ENCODE data around the gene LLGL2.

Gene LLGL2

GRCh38 chr17:75530837-75531720, 5.6 kb downstream of the LLGL2 start:
- DNase-seq (ENCODE audit: low read depth) = no peak
- H3K4me3 ChIP-seq (ENCODE audit: low read depth, low read length) = no peak overlapping the region
- no peak for TF ChIP-seq CTCF (IDR thresholded peaks at IDR 0.05; ENCODE audit: low read depth, low read length, missing control alignments)
- in situ Hi-C loops (cut with HindIII; ENCODE audit: low sequenced_read_pairs) = no loop called here

- no peak for DNase-seq (ENCODE audit: low read depth)
- in situ Hi-C loops (cut with HindIII; ENCODE audit: low sequenced_read_pairs) = no loop called here
- no peak overlapping the region for H3K4me3 ChIP-seq (ENCODE audit: low read depth, low read length)
- TF ChIP-seq CTCF (IDR thresholded peaks at IDR 0.05; ENCODE audit: low read depth, low read length, missing control alignments) = no peak
Measured at GRCh38 chr17:75531721-75532072, 6.2 kb downstream of the LLGL2 start.

GRCh38 chr17:75535119-75535537, 9.6 kb downstream of the LLGL2 start:
- no peak for TF ChIP-seq CTCF (IDR thresholded peaks at IDR 0.05; ENCODE audit: low read depth, low read length, missing control alignments)
- in situ Hi-C loops (cut with HindIII; ENCODE audit: low sequenced_read_pairs) = no loop called here
- DNase-seq (ENCODE audit: low read depth) = no peak
- H3K4me3 ChIP-seq (ENCODE audit: low read depth, low read length) = no peak overlapping the region

- no peak for TF ChIP-seq CTCF (IDR thresholded peaks at IDR 0.05; ENCODE audit: low read depth, low read length, missing control alignments)
- H3K4me3 ChIP-seq (ENCODE audit: low read depth, low read length) = no peak overlapping the region
- DNase-seq (ENCODE audit: low read depth) = no peak
- in situ Hi-C loops (cut with HindIII; ENCODE audit: low sequenced_read_pairs) = no loop called here
Measured at GRCh38 chr17:75535871-75536270, 10.4 kb downstream of the LLGL2 start.

GRCh38 chr17:75536366-75536765, 10.9 kb downstream of the LLGL2 start:
- in situ Hi-C loops (cut with HindIII; ENCODE audit: low sequenced_read_pairs) = no loop called here
- no peak overlapping the region for H3K4me3 ChIP-seq (ENCODE audit: low read depth, low read length)
- DNase-seq (ENCODE audit: low read depth) = no peak
- TF ChIP-seq CTCF (IDR thresholded peaks at IDR 0.05; ENCODE audit: low read depth, low read length, missing control alignments) = no peak

GRCh38 chr17:75539967-75540729, 14.7 kb downstream of the LLGL2 start:
- DNase-seq (ENCODE audit: low read depth) = no peak
- in situ Hi-C loops (cut with HindIII; ENCODE audit: low sequenced_read_pairs) = loop anchor here (5.0 kb wide), 1 partner anchor 57 kb away; no protein-coding TSS in a partner anchor
- TF ChIP-seq CTCF (IDR thresholded peaks at IDR 0.05; ENCODE audit: low read depth, low read length, missing control alignments) = no peak
- H3K4me3 ChIP-seq (ENCODE audit: low read depth, low read length) = no peak overlapping the region
